ENCODE data around the gene RNU2-63P.

DNA sequence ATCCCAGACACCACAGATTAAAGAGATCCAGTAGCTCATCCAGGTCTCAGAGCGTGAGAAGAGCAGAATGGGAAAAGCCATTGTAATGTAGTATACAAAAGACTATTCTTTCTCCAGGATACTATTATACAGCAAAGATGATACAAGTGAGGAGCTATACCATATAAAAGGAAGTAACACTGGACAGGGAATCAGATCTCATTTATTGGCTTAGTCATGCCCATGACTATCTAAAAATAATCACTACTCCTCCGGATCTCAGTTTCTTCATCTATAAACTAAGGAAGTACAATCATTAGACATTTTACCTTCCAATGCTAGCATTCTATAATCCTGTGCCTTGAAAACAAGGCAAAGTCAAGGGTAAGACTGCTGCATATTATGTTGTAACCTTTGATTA is 19.8 kb upstream of the RNU2-63P start:
- TF ChIP-seq, protein P1, sequence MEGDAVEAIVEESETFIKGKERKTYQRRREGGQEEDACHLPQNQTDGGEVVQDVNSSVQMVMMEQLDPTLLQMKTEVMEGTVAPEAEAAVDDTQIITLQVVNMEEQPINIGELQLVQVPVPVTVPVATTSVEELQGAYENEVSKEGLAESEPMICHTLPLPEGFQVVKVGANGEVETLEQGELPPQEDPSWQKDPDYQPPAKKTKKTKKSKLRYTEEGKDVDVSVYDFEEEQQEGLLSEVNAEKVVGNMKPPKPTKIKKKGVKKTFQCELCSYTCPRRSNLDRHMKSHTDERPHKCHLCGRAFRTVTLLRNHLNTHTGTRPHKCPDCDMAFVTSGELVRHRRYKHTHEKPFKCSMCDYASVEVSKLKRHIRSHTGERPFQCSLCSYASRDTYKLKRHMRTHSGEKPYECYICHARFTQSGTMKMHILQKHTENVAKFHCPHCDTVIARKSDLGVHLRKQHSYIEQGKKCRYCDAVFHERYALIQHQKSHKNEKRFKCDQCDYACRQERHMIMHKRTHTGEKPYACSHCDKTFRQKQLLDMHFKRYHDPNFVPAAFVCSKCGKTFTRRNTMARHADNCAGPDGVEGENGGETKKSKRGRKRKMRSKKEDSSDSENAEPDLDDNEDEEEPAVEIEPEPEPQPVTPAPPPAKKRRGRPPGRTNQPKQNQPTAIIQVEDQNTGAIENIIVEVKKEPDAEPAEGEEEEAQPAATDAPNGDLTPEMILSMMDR (conservative IDR thresholded peaks at IDR 0.05; ENCODE audit: low read length) = no peak
- no peak for TF ChIP-seq EZH2phosphoT487 (IDR thresholded peaks at IDR 0.05; ENCODE audit: borderline replicate concordance, low read depth, low read length)
